ENCODE data around the gene TSPAN5. TPM values are rescaled to one million over a fixed set of nuclear protein-coding genes. Genes with fewer than 3 reads are reported as not detected.

TSPAN5 gene
- total and polyA plus RNA-seq, 8 donors: 1.6 to 90.2 (median 8.5) TPM

DNA sequence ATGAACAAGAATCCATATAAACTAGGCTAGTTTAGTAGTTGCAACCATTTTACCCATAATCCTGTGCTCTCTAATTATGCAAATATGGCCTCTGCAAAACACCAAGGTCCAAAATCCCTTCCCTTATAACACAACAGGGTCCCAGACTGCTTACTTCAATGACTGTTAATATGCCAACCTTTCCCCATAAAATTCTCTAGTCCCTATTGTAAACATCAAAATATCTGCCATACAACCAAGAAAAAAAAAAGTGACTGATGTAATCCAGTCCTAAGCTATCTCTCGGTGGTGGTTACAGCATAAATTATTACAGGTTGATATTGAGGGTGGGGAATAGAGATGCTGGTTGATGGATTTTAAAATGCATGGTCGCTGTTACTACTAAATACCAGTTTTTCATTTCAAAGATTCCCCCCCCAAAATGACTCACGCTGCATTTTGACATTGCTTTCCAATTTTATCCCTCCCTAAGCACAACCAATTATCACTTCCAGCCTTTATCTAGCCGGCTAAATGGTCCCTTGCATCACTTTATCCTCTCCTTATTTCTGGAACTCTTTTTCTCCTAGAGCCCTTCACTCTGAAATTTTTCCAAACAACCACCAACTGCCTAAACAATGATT, 44.8 kb downstream of the TSPAN5 start:
- no peak for DNase-seq
- WGBS, 5 donors: 83 to 94% (median 86%) methylated on average over 4 of the region's 4 CpGs
- Histone ChIP-seq H3K27me3 (no peaks in the 10 kb centered on the region), H3K4me1 (peaks cover 0 to 69% (median 4%) of the 10 kb centered on the region in 4 donors), H3K4me3 (no peak overlapping the region), H3K27ac (no peak overlapping the region), H3K36me3 (no peaks in the 10 kb centered on the region), H3K9me3 (no peaks in the 10 kb centered on the region)
- TF ChIP-seq POLR2A (IDR thresholded peaks at IDR 0.05) (no peak), POLR2AphosphoS5 (IDR thresholded peaks at IDR 0.05) (no peak), EP300 (IDR thresholded peaks at IDR 0.05) (no peak)
- TF ChIP-seq, protein P1, sequence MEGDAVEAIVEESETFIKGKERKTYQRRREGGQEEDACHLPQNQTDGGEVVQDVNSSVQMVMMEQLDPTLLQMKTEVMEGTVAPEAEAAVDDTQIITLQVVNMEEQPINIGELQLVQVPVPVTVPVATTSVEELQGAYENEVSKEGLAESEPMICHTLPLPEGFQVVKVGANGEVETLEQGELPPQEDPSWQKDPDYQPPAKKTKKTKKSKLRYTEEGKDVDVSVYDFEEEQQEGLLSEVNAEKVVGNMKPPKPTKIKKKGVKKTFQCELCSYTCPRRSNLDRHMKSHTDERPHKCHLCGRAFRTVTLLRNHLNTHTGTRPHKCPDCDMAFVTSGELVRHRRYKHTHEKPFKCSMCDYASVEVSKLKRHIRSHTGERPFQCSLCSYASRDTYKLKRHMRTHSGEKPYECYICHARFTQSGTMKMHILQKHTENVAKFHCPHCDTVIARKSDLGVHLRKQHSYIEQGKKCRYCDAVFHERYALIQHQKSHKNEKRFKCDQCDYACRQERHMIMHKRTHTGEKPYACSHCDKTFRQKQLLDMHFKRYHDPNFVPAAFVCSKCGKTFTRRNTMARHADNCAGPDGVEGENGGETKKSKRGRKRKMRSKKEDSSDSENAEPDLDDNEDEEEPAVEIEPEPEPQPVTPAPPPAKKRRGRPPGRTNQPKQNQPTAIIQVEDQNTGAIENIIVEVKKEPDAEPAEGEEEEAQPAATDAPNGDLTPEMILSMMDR (IDR thresholded peaks at IDR 0.05): no peak
- intact Hi-C loops (cut with DNase I; ENCODE audit: low total_unique reads): no loop called here

DNA sequence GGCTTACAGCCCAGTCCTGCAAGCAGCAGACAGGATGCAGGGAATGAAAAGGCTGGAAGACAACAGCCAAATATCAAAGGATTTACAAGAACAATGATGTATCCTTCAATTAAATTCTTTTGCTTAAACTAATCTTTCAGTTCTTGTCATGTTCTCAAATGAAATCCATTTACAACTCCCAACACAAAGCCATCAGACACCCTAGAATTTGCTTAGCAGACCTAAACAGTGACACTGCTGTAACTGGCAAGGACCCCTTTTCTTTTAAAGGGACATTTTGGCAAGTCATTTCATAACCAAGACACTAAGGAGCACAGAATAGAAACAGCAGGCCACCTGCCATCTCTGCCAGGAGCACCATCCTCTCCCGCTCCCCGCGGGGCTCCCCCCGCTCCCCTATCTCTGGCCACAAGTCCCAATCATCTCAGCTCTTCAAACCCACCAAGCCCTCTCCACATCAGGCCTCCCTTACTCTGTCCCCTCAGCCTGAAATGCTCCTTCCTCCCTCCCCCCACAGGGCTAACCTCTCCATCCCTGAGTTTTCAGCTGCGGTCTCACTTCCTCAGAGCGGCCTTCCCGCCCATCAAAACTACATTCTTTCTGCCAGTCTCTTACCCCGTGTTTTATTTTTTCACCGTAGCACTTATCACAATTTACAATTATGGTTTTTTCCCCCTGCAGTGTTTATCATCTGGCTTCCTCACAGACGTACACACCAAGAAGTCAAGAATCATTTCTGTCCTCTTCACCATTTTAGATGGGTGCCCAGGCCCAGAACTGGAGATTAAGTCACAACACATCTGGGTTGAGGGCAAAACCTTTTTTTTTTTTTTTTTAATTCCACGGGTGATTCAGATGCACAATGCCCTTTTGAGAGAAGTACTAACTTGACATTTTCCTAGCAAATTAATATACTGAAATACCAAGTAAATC, 45.8 kb downstream of the TSPAN5 start:
- Histone ChIP-seq H3K4me3 (no peak overlapping the region), H3K36me3 (no peaks in the 10 kb centered on the region), H3K9me3 (no peaks in the 10 kb centered on the region), H3K4me1 (peaks cover 0 to 59% (median 3%) of the 10 kb centered on the region in 4 donors), H3K27ac (no peak overlapping the region), H3K27me3 (no peaks in the 10 kb centered on the region)
- intact Hi-C loops (cut with DNase I; ENCODE audit: low total_unique reads): no loop called here
- WGBS, 5 donors: 68 to 73% (median 69%) methylated on average over 11 of the region's 11 CpGs
- DNase-seq: no peak
- TF ChIP-seq EP300 (IDR thresholded peaks at IDR 0.05) (no peak), POLR2A (IDR thresholded peaks at IDR 0.05) (no peak), POLR2AphosphoS5 (IDR thresholded peaks at IDR 0.05) (no peak)
- TF ChIP-seq, protein P1 (IDR thresholded peaks at IDR 0.05): no peak

DNA sequence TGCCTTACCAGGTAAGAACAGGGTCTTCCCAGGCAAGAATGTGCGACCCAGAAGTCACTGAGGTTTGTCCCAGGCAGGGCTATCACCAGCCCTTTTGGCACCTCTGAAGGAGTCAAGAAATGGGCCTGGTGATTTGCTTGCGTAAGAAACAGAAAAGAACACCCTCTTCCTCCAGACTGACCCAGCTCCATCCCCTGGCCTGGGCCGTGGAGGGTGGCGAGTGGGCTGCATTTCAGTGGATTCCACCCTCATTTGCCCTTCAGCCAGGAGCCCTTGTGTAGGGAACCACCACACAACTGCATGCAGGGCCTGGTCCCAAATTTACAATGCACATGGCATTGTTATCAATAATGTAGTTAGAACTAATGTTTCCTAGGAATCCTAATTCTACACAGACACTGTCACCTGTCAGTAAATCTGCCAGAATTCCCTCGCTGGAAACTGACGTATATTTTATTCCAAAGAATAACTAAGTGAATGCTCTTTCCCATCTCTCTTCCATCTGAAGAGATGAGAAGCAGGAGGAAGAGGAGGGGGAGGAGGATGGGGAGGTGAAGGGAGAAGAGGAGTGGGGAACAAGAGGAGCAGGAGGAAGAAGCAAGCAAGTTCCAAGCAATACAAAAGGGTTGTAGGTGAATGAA, 46.6 kb downstream of the TSPAN5 start:
- Histone ChIP-seq H3K27me3 (no peaks in the 10 kb centered on the region), H3K4me1 (peaks cover 0 to 53% (median 3%) of the 10 kb centered on the region in 4 donors), H3K27ac (no peak overlapping the region), H3K9me3 (no peaks in the 10 kb centered on the region), H3K4me3 (no peak overlapping the region), H3K36me3 (no peaks in the 10 kb centered on the region)
- intact Hi-C loops (cut with DNase I; ENCODE audit: low total_unique reads): no loop called here
- no peak for TF ChIP-seq EP300 (IDR thresholded peaks at IDR 0.05)
- TF ChIP-seq, protein P1 (IDR thresholded peaks at IDR 0.05): no peak
- TF ChIP-seq POLR2A (IDR thresholded peaks at IDR 0.05): no peak
- TF ChIP-seq POLR2AphosphoS5 (IDR thresholded peaks at IDR 0.05): no peak
- no peak for DNase-seq
- 92 to 96% (median 95%) methylated on average over 6 of the region's 6 CpGs for WGBS, 5 donors

DNA sequence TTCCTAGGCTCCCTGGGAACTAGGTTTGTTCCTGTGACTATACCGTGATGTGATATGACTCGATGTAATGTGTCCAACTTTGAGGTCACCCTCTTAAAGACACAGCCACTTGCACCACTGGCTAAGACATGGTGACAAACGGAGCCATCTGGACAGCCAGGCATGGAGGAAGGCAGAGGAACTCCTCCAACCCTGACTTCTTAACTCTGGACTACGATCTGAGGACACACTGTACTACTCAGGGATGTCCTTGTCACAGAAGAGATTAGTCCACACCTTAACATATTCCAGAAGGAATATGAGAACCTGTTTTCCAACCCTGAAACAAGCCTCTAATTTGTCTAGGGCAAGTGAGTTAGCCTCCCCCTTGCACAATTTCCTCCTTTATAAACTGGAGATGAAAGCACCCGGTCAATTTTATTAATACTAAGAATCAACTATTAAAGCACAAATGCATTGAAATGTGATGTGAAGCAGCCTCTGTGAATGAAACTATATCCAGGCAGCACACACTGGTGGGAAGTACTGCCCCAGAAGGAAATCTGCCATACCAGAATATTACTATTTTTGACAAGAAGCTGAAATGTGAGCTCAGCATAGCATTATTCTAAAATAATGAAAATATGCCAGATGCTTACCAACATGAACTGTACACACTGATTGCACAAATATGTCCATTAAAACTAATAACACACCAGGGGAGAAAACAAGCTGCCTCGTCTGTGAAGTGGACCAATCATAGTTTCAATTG, 47.3 kb downstream of the TSPAN5 start:
- Histone ChIP-seq H3K27me3 (no peaks in the 10 kb centered on the region), H3K4me3 (no peak overlapping the region), H3K36me3 (no peaks in the 10 kb centered on the region), H3K4me1 (peaks cover 0 to 51% (median 3%) of the 10 kb centered on the region in 4 donors), H3K9me3 (no peaks in the 10 kb centered on the region), H3K27ac (no peak overlapping the region)
- intact Hi-C loops (cut with DNase I; ENCODE audit: low total_unique reads): no loop called here
- no peak for DNase-seq
- no peak for TF ChIP-seq POLR2AphosphoS5 (IDR thresholded peaks at IDR 0.05)
- TF ChIP-seq POLR2A (IDR thresholded peaks at IDR 0.05): no peak
- TF ChIP-seq, protein P1 (IDR thresholded peaks at IDR 0.05): no peak
- no peak for TF ChIP-seq EP300 (IDR thresholded peaks at IDR 0.05)
- 58 to 78% (median 73%) methylated on average over 6 of the region's 6 CpGs for WGBS, 5 donors

Data from stomach (tissue), 9 donors.